DMS114 treated with DMSO at 0.1 percent for 48 hours (cell line): Measurements from ENCODE around the gene MKI67.

Experiments
- DNase-seq: peaks from one replicate; lab custom pipeline; 2025; ENCODE audit not compliant: unreplicated experiment; lab: John Stamatoyannopoulos, UW

MKI67 gene

GRCh38 chr10:128086003-128086863, 40.0 kb downstream of the MKI67 start:
- no peak for DNase-seq

DNA sequence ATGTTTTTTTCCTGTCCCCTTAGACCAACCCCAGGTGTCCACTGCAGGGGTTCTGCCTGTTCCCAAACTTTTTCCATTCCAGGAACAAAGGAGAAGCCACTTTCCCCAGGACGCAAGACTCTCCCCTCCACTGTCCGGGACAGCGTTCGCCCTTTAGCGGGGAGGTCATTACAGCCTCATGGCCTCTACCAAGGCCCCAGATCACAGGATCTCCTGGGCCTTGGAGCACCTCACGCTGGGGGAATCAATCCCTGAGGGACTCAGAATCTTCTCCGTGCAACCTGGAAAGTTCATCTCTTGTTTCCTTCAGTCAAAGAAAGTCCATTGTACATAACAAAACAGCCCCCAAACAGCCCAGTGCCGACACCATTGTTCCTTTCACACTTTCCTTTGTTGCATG, 41.2 kb downstream of the MKI67 start:
- DNase-seq, result no peak

DNA sequence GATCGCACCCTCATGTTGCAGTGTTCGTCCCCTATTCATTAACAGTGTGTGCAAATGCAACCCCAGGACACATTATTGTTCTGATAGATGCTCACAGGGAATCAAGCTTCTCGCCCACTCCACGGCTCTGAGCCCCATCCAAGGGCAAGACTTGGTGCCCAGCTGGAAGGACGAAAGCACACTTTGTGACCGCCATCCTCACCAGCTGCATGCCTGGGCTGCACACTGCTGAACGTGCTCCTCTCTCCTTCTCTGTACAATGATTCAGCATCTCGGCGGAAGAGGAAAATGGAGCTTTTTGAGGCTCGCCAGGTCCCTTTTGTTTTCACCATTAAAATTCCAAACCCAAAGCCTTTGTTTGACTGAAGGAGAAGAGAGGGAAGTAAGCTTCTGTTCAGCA, 41.9 kb downstream of the MKI67 start:
- no peak for DNase-seq

GRCh38 chr10:128083191-128083895, 42.9 kb downstream of the MKI67 start:
- DNase-seq, result no peak

DNA sequence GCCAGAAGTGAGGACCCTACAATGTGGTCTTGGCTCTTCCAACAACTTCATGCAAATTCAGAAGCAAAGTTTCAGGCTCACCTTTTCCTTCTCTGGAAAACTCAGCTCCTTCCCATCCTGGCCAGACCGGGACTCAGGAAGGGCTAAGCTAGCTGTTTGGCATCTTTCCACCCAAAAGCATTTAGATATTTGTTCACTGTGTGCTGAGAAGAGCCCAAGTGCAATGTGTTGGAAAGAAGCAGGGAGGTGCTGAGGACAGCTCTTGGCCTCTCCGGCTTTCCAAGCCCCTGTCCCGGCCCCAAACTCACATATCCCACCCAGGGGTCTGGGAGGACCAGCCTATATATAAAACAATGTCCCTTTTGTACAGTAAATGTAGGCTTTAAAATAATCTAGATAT, 44.5 kb downstream of the MKI67 start:
- DNase-seq, result no peak

GRCh38 chr10:128081222-128081621, 45.0 kb downstream of the MKI67 start:
- no peak for DNase-seq

GRCh38 chr10:128080641-128081040, 45.6 kb downstream of the MKI67 start:
- no peak for DNase-seq

DNA sequence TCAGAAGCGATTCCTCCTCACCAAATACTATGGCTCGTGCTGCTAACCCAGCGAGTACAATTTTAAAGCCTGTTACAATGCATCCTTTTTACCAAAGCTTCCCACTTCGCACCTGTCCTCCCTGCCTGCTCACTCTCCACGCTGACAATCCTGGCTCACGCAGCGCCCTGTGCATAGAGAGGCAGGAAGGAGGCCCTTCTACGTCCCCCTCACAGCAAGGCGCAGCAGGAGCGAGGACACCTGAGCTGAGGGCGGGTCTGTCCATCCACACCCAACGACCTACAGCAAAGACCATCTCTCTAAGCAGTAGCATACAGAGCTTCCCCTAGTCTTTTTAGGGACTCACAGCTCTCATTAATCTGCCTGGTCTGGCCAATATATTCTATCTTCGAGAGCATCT, 46.0 kb downstream of the MKI67 start:
- DNase-seq, result no peak

DNA sequence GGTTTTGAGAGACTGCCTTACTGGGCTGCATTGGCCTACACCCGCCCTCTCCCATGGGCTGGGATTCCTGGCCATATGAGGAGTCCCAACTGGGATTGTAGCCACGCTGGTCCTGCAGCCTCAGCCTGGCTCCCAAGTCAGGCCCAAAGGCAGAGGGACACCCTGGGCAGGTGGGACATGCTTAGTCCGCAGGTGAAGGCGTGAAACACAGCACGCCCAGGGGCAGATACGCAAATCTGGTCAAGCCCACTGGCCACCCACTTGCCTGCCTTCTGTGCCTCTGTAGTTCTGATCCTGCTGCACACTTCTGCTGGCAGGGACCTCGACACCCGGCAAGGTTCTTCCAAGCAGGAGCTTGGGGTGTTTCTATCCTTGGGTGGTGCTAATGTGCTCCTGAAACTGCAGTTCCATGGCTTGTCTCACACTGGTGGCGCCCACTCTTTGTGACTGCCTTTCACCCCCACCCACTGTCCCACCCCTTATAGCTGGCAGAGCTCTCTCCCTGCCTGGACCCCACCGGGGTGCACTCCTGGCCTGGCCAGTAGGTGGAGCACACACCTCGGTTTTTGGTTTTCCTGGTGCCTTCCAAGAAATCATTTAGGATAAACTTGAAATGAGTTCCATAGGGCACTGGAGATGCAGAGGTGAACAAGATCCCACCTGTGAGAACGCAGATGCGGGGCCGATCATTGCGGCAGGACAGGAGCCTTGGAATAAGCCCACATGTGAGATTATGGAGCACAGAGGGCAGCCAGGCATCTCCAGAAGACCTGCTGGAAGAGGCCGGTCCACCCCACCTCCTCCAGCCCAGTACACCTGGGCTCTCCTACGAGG, 47.9 kb downstream of the MKI67 start:
- DNase-seq, result peak; percentile 48

- no peak for DNase-seq
These were observed 48.9 kb downstream of the MKI67 start for GRCh38 chr10:128077155-128077875.

GRCh38 chr10:128074589-128074988, 51.6 kb downstream of the MKI67 start:
- no peak for DNase-seq

- no peak for DNase-seq
These were observed 52.3 kb downstream of the MKI67 start for GRCh38 chr10:128073890-128074289.

GRCh38 chr10:128072941-128073645, 53.1 kb downstream of the MKI67 start:
- no peak for DNase-seq

GRCh38 chr10:128072046-128072445, 54.2 kb downstream of the MKI67 start:
- no peak for DNase-seq

DNA sequence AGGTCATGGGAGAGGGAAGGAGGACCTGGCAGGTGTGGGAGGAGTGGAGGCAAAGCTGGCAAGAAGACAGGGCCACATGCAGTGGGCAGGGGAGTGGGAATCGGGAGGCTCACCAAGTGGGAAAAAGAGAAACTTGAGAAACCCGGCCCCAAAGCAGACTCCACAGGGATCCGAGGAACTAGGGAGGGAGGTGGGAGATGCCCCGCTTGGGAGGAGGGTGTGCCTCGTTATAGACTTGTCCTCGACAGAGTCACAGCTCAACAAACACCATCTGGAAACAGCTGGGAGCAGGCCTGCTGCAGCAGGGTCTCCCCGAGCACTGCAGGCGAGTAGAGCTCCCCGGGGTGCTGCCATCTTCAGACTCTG, 54.8 kb downstream of the MKI67 start:
- no peak for DNase-seq

GRCh38 chr10:128070721-128071416, 55.4 kb downstream of the MKI67 start:
- no peak for DNase-seq

GRCh38 chr10:128070161-128070560, 56.1 kb downstream of the MKI67 start:
- no peak for DNase-seq

- peak; percentile 77 for DNase-seq
These were observed 56.7 kb downstream of the MKI67 start for GRCh38 chr10:128069351-128070051.
